NCI-H1105 treated with DMSO at 0.1 percent for 48 hours (cell line): Measurements from ENCODE around the gene GP9.
"Not testable (repeated sequence)": the region's sequence is repeated elsewhere in the genome, so short reads cannot be mapped to it uniquely, and the experiment has no call there.

ENCODE experiments used
- DNase-seq: peaks from one replicate; lab custom pipeline; 2025; lab: John Stamatoyannopoulos, UW

Gene GP9

GRCh38 chr3:129050556-129051295 lies 9.9 kb upstream of the GP9 start:
- DNase-seq = no peak

- no peak for DNase-seq
Observed at GRCh38 chr3:129051871-129052340, 8.7 kb upstream of the GP9 start.

- peak; percentile 16 for DNase-seq
Observed at GRCh38 chr3:129052675-129053074, 7.9 kb upstream of the GP9 start.

GRCh38 chr3:129054605-129055104 lies 5.9 kb upstream of the GP9 start:
- DNase-seq = no peak

- DNase-seq = no peak
Observed at GRCh38 chr3:129056451-129057173, 4.0 kb upstream of the GP9 start.

- DNase-seq = no peak
Observed at GRCh38 chr3:129057249-129057648, 3.3 kb upstream of the GP9 start.

- no peak for DNase-seq
Observed at GRCh38 chr3:129058441-129059200, 2.0 kb upstream of the GP9 start.

- no peak for DNase-seq
Observed at GRCh38 chr3:129059311-129059958, 1.1 kb upstream of the GP9 start.

- no peak for DNase-seq
Observed at GRCh38 chr3:129061023-129061887, 676 bp downstream of the GP9 start.

- no peak for DNase-seq
Observed at GRCh38 chr3:129061888-129062834, 1.6 kb downstream of the GP9 start.

- no peak for DNase-seq
Observed at GRCh38 chr3:129063091-129063640, 2.6 kb downstream of the GP9 start.

GRCh38 chr3:129063841-129064482 lies 3.4 kb downstream of the GP9 start:
- no peak for DNase-seq

- no peak for DNase-seq
Observed at GRCh38 chr3:129065016-129065719, 4.6 kb downstream of the GP9 start.

GRCh38 chr3:129065720-129066073 lies 5.1 kb downstream of the GP9 start:
- DNase-seq = no peak

- DNase-seq = not testable (repeated sequence)
Observed at GRCh38 chr3:129067719-129068118, 7.1 kb downstream of the GP9 start.

- no peak for DNase-seq
Observed at GRCh38 chr3:129068291-129068886, 7.8 kb downstream of the GP9 start.

- not testable (repeated sequence) for DNase-seq
Observed at GRCh38 chr3:129069313-129070085, 8.9 kb downstream of the GP9 start.
